Activated gamma-delta T cell (primary cell): ENCODE results near the gene PDE4B.
"Not testable (repeated sequence)": the region's sequence is repeated elsewhere in the genome, so short reads cannot be mapped to it uniquely, and the experiment has no call there.

ENCODE experiments used
- DNase-seq: peaks from one replicate; lab custom pipeline; 2025; lab: John Stamatoyannopoulos, UW

Gene PDE4B

DNA sequence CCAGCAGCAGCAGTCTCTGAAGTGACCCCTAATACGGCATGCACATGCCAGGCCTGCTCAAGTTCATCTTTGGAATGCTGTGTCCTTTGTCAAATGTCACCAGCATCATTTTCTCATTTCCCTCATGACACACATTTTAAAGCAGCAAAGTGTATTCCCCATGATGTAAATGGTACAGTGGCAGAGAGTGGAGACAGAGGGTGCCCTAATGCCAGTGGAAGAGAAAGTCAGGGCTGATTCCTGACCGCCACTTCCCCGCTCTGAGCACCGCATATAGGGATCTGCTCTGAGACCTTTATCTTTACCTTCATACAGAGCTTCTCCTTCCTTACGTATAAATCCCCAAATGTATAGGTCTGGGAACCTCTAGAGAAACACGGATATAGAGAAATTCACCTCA lies 518.9 kb downstream of the PDE4B start:
- DNase-seq, result no peak

- no peak for DNase-seq
Measured at GRCh38 chr1:66312271-66312990, 519.7 kb downstream of the PDE4B start.

GRCh38 chr1:66313429-66313828 lies 520.7 kb downstream of the PDE4B start:
- no peak for DNase-seq

GRCh38 chr1:66315671-66316070 lies 523.0 kb downstream of the PDE4B start:
- DNase-seq, result no peak

GRCh38 chr1:66316464-66317247 lies 524.0 kb downstream of the PDE4B start:
- no peak for DNase-seq

GRCh38 chr1:66317248-66317515 lies 524.5 kb downstream of the PDE4B start:
- no peak for DNase-seq

DNA sequence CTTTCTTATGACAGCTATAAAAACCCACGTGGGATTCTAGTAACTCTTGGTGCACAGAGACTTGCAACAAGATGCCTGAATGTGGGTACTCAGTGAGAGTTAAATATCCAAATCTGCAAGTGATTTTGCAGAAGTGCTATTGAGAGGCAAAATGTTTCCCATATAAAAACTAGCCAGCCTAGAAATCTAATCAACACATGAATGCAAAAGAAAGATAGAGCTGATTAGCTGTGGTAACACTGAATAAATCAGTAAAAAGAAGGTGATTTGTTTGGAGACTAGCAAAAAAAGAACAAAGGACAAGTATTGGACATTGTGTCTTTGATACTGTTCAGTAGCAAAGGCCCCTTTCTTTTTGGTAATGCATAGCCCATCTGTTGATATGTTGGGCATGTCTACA lies 527.5 kb downstream of the PDE4B start:
- no peak for DNase-seq

DNA sequence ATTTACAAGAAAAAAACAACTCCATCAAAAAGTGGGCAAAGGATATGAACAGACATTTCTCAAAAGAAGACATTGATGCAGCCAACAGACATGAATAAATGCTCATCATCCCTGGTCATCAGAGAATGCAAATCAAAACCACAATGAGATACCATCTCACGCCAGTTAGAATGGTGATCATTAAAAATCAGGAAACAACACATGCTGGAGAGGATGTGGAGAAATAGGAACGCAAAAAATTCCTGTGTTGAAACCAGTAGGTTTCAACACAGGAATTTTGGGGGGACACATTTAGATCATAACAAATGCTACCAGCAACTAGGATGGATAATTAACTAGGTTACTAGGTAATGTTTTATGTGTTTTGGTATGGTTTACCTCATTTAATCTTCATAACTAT lies 529.8 kb downstream of the PDE4B start:
- DNase-seq, result not testable (repeated sequence)

DNA sequence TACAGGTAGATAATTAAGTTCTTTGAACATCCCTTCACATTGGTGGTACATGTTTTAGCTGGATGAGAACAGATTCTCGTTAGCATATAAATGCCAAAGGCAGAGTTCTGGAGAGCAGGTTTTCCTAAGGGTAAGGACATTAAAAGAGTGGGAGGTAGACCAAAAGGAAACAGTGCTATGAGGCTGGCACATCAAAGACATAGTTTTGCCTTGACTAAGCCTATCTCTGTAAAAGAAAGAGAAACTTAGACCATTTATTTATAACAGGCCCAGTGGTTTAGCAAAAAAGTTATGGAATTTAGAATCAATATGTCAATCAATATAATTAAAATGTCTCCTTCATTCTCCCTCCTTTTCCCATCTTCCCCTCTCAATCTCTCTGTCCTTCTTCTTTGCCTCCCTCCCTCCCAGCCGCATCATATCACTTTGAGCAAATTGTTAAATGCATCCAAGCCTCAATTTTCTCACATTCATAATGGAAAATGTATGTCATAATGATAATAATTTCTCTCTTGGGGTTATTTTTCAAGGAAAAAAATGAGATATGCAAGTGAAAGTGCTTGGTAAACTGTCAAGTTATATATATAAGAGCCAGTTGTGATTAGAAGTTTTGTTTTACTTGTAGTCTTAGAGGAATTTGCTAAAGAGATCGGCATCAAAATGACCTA lies 531.4 kb downstream of the PDE4B start:
- no peak for DNase-seq

DNA sequence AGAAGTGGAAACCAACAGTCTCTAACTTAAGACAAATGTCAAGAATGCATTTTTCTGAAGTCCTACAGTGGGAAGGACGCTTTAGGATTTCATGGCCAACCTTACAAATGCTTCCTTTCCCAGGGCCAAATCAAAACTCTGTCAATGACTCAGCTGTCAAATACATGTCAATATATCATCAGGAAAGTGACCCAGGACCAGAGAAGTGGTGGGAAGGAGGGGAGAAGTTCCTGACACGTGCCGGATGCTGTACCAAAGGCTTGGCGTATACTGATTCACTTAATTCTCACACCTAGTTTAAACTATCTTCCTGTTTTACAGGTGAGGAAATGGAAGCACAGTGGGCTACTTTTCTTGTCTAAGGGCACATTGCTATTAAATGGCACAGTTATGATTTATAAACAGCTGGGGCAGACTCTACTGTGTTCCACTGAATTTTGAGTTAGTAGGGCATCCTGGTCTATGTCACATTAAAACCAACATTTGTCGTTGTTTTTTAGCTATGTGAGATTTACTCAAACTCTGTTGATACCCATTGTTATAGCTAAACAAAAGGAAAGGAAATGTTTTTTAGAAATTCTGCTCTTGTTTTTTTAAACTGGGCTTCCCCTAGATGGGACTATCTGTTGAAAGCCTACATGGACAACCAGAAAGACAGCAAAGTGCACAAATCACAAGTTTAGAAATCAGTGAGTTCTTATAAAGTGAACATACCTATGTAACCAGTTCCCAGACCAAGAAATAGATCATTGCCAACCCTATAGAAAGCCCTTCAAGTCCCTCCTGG lies 533.1 kb downstream of the PDE4B start:
- DNase-seq, result no peak

- DNase-seq, result no peak
Measured at GRCh38 chr1:66326867-66327266, 534.2 kb downstream of the PDE4B start.

GRCh38 chr1:66327588-66327987 lies 534.9 kb downstream of the PDE4B start:
- no peak for DNase-seq

GRCh38 chr1:66328896-66329295 lies 536.2 kb downstream of the PDE4B start:
- DNase-seq, result no peak

DNA sequence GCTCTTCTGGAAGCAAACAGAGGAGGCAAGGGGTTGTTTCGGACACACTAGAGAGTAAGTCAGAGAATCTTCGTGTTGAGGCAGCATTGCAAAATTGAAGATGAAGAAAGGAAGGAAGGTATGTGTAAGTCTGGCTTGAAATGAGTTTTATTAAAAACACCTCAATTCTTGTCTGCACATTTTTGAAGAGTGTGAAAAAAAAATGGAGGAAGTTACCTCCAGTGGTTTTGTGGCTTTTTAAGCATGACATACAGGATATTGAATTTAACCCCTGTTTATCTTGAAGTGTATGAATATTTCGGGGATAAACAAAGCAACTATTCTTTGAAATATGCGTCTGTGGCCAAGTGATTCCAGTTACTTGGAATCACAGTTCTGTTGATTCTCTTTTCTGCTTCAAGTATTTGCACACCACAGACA lies 538.0 kb downstream of the PDE4B start:
- DNase-seq, result no peak

GRCh38 chr1:66331658-66332547 lies 539.2 kb downstream of the PDE4B start:
- no peak for DNase-seq

- DNase-seq, result no peak
Measured at GRCh38 chr1:66332548-66332901, 539.8 kb downstream of the PDE4B start.

DNA sequence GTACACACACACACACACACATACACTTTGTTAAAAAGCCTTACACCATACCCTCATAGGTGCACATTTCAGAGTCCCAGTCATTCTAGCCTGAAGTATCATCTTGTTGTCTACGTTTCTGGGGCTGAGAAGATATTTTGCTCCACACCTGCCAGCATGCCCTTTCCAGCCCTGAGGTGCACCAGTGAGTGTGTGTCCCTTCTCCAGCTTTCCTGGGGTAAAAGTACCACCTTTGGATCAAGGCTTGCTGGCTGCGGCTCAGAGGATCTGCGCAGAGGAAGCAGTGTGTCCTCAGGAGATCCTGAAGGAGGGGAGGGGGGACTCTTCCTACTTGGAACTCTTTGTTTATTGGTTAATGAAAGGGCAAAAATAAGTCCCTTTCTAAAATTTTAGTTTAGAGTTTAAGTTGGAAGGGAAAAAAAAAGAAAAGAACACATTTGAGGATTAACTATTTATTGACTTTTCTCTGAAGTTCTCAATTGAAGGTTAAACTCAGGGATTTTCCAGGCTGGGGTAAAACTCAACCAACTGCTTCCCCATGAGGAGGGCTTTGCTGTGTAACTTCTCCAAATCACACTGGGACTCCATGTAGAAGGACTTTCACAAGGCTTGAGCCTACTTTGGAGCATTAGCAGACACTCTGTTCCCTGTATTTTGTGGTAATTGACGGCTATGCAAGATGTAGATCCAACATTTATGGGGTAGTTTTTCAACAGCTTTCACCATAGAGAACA lies 540.9 kb downstream of the PDE4B start:
- DNase-seq, result no peak

- DNase-seq, result no peak
Measured at GRCh38 chr1:66334318-66334717, 541.6 kb downstream of the PDE4B start.

DNA sequence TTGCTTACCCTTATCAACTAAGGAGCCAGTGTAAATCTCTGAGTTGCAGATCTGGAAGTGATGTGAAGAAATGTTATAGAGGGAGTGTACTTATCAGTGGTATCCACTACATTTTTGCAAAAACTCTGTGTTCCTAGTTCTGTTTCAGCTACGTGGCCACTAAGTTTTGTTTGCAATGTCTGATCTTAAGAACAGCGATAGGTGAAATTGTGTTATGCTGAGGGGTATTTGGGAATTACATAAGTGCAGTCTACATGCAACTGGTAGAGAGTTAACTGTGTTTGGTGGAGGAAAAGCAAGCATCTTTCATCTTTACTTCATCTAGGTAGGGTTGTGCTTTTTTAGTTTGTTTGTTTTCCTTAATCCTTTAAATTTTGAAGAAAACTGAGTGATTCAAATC lies 542.4 kb downstream of the PDE4B start:
- DNase-seq, result no peak

DNA sequence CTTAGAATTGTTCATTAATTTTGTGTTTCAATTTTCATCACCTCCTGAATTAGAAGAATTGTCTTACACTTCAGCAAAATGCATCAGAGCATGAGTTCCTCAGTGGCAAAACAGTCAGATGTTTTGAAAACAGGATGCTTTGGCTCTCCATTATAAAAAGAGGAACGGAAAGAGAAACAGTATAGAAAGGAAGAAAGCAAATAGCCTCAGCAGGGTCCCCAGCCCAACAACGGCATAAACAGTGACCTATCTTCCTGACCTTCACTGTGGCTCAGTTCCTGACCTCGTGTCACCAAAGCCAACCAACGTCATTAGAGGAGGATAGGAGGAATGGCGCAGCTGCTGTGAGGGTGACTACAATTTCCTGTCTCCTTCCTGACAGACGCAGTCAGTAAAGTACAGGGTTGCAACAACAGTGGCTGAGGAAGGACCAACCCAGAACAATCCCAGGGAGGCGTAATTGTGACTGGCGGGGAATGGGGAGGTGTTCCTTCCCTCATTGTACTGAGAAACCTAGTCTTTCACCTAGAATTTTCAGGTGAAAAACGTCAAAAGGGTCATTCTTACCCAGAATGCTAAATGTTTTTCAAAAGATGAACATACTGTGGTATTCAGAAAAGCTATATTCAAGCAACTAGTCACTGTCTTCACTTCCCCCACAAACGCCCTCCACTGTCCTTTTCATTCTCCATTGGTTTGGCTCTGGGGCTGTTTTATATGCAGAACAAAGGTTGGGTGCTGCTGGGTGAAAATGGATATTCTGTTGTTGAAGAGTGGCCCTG lies 543.4 kb downstream of the PDE4B start:
- no peak for DNase-seq
